T-cell (primary cell): ENCODE data around the gene URB1. TPM values are rescaled to one million over a fixed set of nuclear protein-coding genes. Genes with fewer than 3 reads are reported as not detected.

Source experiments
- ATAC-seq, 4 experiments: fragments of 200-7000 bp in 3 of 4; fragments of 150-1000 bp in 1 of 4; cut with Tn5 transposase; replicated peaks in 1 of 4; 1 replicate in 3 of 4; 2 replicates in 1 of 4; pipeline ENCODE4 v1.10.0; 2021; ENCODE audit warnings: moderate library complexity in 3 of 4, mild to moderate bottlenecking in 2 of 4, moderate number of reproducible peaks in 1 of 4
- CTCF ChIA-PET, 2 donors: fragments of 300-600 bp; sonication (Branson Sonifier 250); formaldehyde crosslinking; loops; one replicate each; lab custom pipeline; 2022; ENCODE audit warnings: antibody characterized with exemption in 2 of 2; lab: Charles Lee
- POLR2A ChIA-PET, 2 donors: fragments of 300-600 bp; sonication (Branson Sonifier 250); formaldehyde crosslinking; loops; one replicate each; lab custom pipeline; 2022; ENCODE audit warnings: antibody characterized with exemption in 2 of 2; lab: Charles Lee
- DNase-seq, 35 experiments: peaks; one replicate each; pipeline versions ENCODE4 v3.0.0 to v3.0.0-alpha.2; 2013 to 2023
- H3K27ac ChIP-seq: one replicate; pipeline ENCODE4 v1.5.1; 2013; ENCODE audit warnings: low read length
- H3K27me3 ChIP-seq, 2 experiments: replicated peaks in 1 of 2; 1 replicate in 1 of 2; 2 replicates in 1 of 2; pipeline versions ENCODE4 v1.6.1 to v1.7.0; 2013; ENCODE audit warnings: low read length in 1 of 2, mixed read lengths in 1 of 2; ENCODE audit not compliant: control insufficient read depth in 2 of 2, insufficient read depth in 2 of 2; ENCODE audit errors: extremely low read depth in 1 of 2
- H3K36me3 ChIP-seq, 2 donors: 1 replicate in 1 of 2; 2 replicates in 1 of 2; pipeline versions ENCODE4 v1.6.1 to v1.7.0; 2013; ENCODE audit warnings: low read length in 1 of 2; ENCODE audit not compliant: control insufficient read depth in 2 of 2, insufficient read depth in 1 of 2; ENCODE audit errors: extremely low read depth in 1 of 2
- H3K4me1 ChIP-seq, 2 experiments: 1 replicate in 1 of 2; 2 replicates in 1 of 2; pipeline versions ENCODE4 v1.6.1 to v1.7.0; 2013; ENCODE audit warnings: low read length in 2 of 2, mixed read lengths in 1 of 2; ENCODE audit not compliant: insufficient read depth in 2 of 2, control insufficient read depth in 1 of 2; ENCODE audit errors: extremely low read depth in 1 of 2
- H3K4me3 ChIP-seq, 2 donors: 1 replicate in 1 of 2; 2 replicates in 1 of 2; pipeline versions ENCODE4 v1.5.1 to v1.7.0; 2013; ENCODE audit warnings: mild to moderate bottlenecking in 2 of 2, low read length in 1 of 2, moderate library complexity in 1 of 2; ENCODE audit not compliant: control insufficient read depth in 1 of 2; ENCODE audit errors: extremely low read depth in 1 of 2
- H3K9me3 ChIP-seq: 2 replicates; pipeline ENCODE4 v1.7.0; 2013
- H3K27ac Mint-ChIP-seq, 2 donors: one replicate each; pipeline ENCODE4 v1.8.0; 2020 to 2021; ENCODE audit warnings: mild to moderate bottlenecking in 2 of 2, mixed read lengths in 2 of 2
- H3K27me3 Mint-ChIP-seq, 2 donors: one replicate each; pipeline ENCODE4 v1.8.0; 2021 to 2022; ENCODE audit warnings: mixed read lengths in 2 of 2
- H3K36me3 Mint-ChIP-seq: one replicate; pipeline ENCODE4 v1.8.0; 2021; ENCODE audit warnings: mixed read lengths
- H3K4me1 Mint-ChIP-seq, 3 donors: one replicate each; pipeline ENCODE4 v1.8.0; 2020 to 2022; ENCODE audit warnings: mixed read lengths in 3 of 3, mild to moderate bottlenecking in 1 of 3
- H3K4me3 Mint-ChIP-seq, 3 donors: one replicate each; pipeline ENCODE4 v1.8.0; 2020 to 2022; ENCODE audit warnings: mild to moderate bottlenecking in 3 of 3, mixed read lengths in 3 of 3, moderate library complexity in 3 of 3
- H3K9me3 Mint-ChIP-seq, 3 donors: one replicate each; pipeline ENCODE4 v1.8.0; 2020 to 2022; ENCODE audit warnings: mixed read lengths in 3 of 3
- WGBS: methylation state at CpG from one replicate; pipeline ENCODE4 v1.1.5; 2013; ENCODE audit warnings: missing lambda C conversion rate; ENCODE audit not compliant: insufficient coverage; 5-methylcytosine and 5-hydroxymethylcytosine counted together
- total RNA-seq, 35 experiments: library from RNA in 6 of 35; stranded (reverse) in 6 of 35; fragments of 120-200 nt in 1 of 35; gene quantifications; one replicate each; pipeline versions ENCODE4 v1.2.1 to v1.2.4 and lab custom pipeline; 2013 to 2026

The URB1 gene
- total RNA-seq, 5 donors from 2014 or later (not counting 1 experiment from before 2014, with no cell fraction given) = 13.4 to 20.2 (median 18.9) TPM

- Histone ChIP-seq H3K27me3 (no peaks in the 10 kb centered on the region), H3K4me1 (no peaks in the 10 kb centered on the region), H3K27ac (no peak overlapping the region), H3K9me3 (no peaks in the 10 kb centered on the region), H3K4me3 (no peak overlapping the region), H3K36me3 (peaks cover 13 to 92% of the 10 kb centered on the region in 2 donors)
- H3K36me3 Mint-ChIP-seq = peaks cover 79% of the 10 kb centered on the region
- ATAC-seq (no peak), DNase-seq (no peak)
- no peak overlapping the region for H3K4me3 Mint-ChIP-seq
- H3K9me3 Mint-ChIP-seq = no peaks in the 10 kb centered on the region
- no peaks in the 10 kb centered on the region for H3K27me3 Mint-ChIP-seq
- 89% methylated on average over 4 of the region's 6 CpGs for WGBS
- ChIA-PET POLR2A (no interaction called here), CTCF (no interaction called here)
- H3K27ac Mint-ChIP-seq = no peak overlapping the region
- H3K4me1 Mint-ChIP-seq = no peaks in the 10 kb centered on the region
These were observed 41.4 kb downstream of the URB1 start for GRCh38 chr21:32351428-32351827.

DNA sequence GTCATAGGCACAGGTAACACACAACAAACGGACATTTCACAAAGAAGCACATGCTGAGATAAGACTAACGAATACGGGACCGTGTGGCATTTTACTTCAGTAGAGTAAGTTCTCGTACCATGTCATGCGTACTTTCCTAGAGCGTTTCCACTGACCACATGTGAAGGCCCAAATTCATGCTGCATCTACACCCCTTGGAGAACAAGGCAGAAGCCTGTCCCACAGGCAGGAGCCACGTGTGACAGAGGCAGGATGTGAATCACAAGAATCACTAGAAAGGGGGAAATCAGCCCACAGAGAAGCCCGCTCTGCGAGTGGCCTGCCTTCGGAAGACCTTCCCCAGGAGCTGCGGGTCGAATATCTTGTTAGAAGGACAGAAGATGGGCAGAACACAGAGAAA is 41.8 kb downstream of the URB1 start:
- no peaks in the 10 kb centered on the region for H3K4me1 ChIP-seq
- ChIA-PET POLR2A (no interaction called here), CTCF (no interaction called here)
- H3K27me3 ChIP-seq = no peaks in the 10 kb centered on the region
- no peak overlapping the region for H3K27ac ChIP-seq
- H3K4me1 Mint-ChIP-seq = no peaks in the 10 kb centered on the region
- DNase-seq = no peak
- H3K27ac Mint-ChIP-seq = no peak overlapping the region
- no peak for ATAC-seq
- H3K4me3 ChIP-seq = no peak overlapping the region
- H3K36me3 ChIP-seq = peaks cover 13 to 92% of the 10 kb centered on the region in 2 donors
- no peak overlapping the region for H3K4me3 Mint-ChIP-seq
- H3K9me3 ChIP-seq = no peaks in the 10 kb centered on the region
- no peaks in the 10 kb centered on the region for H3K9me3 Mint-ChIP-seq
- H3K27me3 Mint-ChIP-seq = no peaks in the 10 kb centered on the region
- WGBS = 87% methylated on average over 10 of the region's 13 CpGs
- peaks cover 79% of the 10 kb centered on the region for H3K36me3 Mint-ChIP-seq

- Mint-ChIP-seq H3K9me3 (no peaks in the 10 kb centered on the region), H3K27me3 (no peaks in the 10 kb centered on the region), H3K4me3 (no peak overlapping the region), H3K36me3 (peaks cover 78% of the 10 kb centered on the region), H3K4me1 (no peaks in the 10 kb centered on the region), H3K27ac (no peak overlapping the region)
- H3K27me3 ChIP-seq = no peaks in the 10 kb centered on the region
- H3K4me3 ChIP-seq = no peak overlapping the region
- H3K36me3 ChIP-seq = peaks cover 13 to 95% of the 10 kb centered on the region in 2 donors
- POLR2A ChIA-PET = no interaction called here
- 96% methylated on average over 16 of the region's 16 CpGs for WGBS
- no peak for DNase-seq
- ATAC-seq = no peak
- no peak overlapping the region for H3K27ac ChIP-seq
- no peaks in the 10 kb centered on the region for H3K9me3 ChIP-seq
- CTCF ChIA-PET = no interaction called here
- H3K4me1 ChIP-seq = no peaks in the 10 kb centered on the region
These were observed 42.4 kb downstream of the URB1 start for GRCh38 chr21:32350211-32350980.

- no peak for ATAC-seq
- Mint-ChIP-seq H3K36me3 (peaks cover 78% of the 10 kb centered on the region), H3K27me3 (no peaks in the 10 kb centered on the region), H3K4me3 (no peak overlapping the region), H3K9me3 (peaks cover 5 to 7% (median 7%) of the 10 kb centered on the region in 3 donors), H3K27ac (no peak overlapping the region), H3K4me1 (no peaks in the 10 kb centered on the region)
- Histone ChIP-seq H3K27ac (no peak overlapping the region), H3K9me3 (no peaks in the 10 kb centered on the region), H3K27me3 (no peaks in the 10 kb centered on the region), H3K4me1 (no peaks in the 10 kb centered on the region), H3K4me3 (no peak overlapping the region), H3K36me3 (peaks cover 23 to 95% of the 10 kb centered on the region in 2 donors)
- WGBS = 95% methylated on average over 11 of the region's 16 CpGs
- POLR2A ChIA-PET = no interaction called here
- CTCF ChIA-PET = no interaction called here
- DNase-seq = no peak
These were observed 43.4 kb downstream of the URB1 start for GRCh38 chr21:32349333-32349944.

DNA sequence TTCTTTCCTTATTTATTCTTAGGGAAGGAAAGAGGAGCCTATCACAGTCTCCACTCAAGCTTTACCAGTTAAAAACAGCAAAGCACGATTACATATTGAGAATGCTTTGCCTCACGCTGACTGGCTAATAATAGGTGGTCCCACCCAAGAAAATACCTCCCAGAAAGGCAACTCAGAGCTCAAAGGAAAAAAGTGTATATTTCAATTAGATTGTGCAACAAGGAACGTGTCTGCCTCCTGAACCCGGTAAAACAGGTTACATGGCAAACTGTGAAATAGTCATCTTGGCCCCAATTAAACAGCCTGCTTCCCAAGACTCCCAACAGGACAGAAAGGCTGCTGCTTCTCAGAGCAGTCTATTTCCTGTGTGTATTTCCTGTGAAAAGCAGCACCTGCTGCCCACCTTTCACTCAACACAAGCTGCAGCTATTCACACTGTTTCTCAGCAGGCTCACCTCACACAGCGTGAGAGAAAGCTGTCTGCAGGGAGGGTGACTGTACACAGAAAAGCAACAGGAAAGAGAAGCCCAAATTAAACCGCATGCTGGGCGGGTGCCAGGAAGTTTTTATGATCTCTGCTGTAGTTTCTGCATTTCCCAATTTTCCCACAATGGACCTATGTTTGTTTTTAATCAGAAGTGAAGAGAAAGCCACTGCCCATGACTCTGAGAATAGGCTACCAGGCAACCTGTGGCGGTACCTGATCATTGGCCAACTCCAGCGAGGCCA is 44.0 kb downstream of the URB1 start:
- Mint-ChIP-seq H3K4me3 (no peak overlapping the region), H3K27me3 (no peaks in the 10 kb centered on the region), H3K36me3 (peaks cover 78% of the 10 kb centered on the region), H3K4me1 (no peaks in the 10 kb centered on the region), H3K9me3 (peaks cover 7 to 12% (median 10%) of the 10 kb centered on the region in 3 donors), H3K27ac (no peak overlapping the region)
- H3K9me3 ChIP-seq = no peaks in the 10 kb centered on the region
- H3K27me3 ChIP-seq = no peaks in the 10 kb centered on the region
- no peak overlapping the region for H3K4me3 ChIP-seq
- DNase-seq (no peak), ATAC-seq (no peak)
- no peaks in the 10 kb centered on the region for H3K4me1 ChIP-seq
- ChIA-PET POLR2A (no interaction called here), CTCF (no interaction called here)
- WGBS = 94% methylated on average over 5 of the region's 9 CpGs
- peaks cover 23 to 94% of the 10 kb centered on the region in 2 donors for H3K36me3 ChIP-seq
- H3K27ac ChIP-seq = no peak overlapping the region

DNA sequence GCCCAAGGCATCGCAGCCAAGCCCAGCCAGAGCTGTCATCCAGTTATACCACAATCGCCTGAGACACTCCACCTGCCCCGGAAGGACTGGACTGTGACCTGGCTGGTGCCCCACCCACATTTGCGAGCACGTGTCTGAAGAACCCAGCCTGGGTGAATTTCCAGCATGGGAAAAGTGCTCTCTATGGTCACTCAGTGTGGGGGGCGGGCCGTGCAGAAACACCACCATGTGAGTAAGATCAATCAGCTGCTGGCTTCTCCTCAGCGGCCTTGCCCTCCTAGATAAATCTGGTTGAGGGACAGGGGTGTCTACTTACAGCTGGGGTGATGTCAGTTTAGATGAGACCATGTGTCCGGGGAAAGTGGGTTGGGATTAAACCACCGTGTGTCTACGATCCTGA is 44.8 kb downstream of the URB1 start:
- peaks cover 23 to 93% of the 10 kb centered on the region in 2 donors for H3K36me3 ChIP-seq
- no peak overlapping the region for H3K27ac ChIP-seq
- H3K27me3 Mint-ChIP-seq = no peaks in the 10 kb centered on the region
- peaks cover 7 to 14% (median 10%) of the 10 kb centered on the region in 3 donors for H3K9me3 Mint-ChIP-seq
- ChIA-PET CTCF (interaction anchor here in 1 of 2 donors (0.5 kb wide), 1 partner anchor 12 kb away, joined by 6 read pairs; no protein-coding TSS in a partner anchor), POLR2A (no interaction called here)
- DNase-seq (no peak), ATAC-seq (no peak)
- no peaks in the 10 kb centered on the region for H3K4me1 Mint-ChIP-seq
- WGBS = 98% methylated on average over 8 of the region's 11 CpGs
- no peaks in the 10 kb centered on the region for H3K4me1 ChIP-seq
- no peaks in the 10 kb centered on the region for H3K9me3 ChIP-seq
- no peaks in the 10 kb centered on the region for H3K27me3 ChIP-seq
- peaks cover 78% of the 10 kb centered on the region for H3K36me3 Mint-ChIP-seq
- H3K4me3 ChIP-seq = no peak overlapping the region
- H3K27ac Mint-ChIP-seq = no peak overlapping the region
- H3K4me3 Mint-ChIP-seq = no peak overlapping the region
